HG03280 (cell line): Measurements from ENCODE around the gene PPDPF.

Experiments
- ATAC-seq: cut with Tn5 transposase; IDR thresholded peaks from one replicate; pipeline ENCODE4 v1.9.1; 2021; ENCODE audit warnings: mild to moderate bottlenecking, moderate library complexity; ENCODE audit not compliant: unreplicated experiment

PPDPF gene

GRCh38 chr20:63487116-63487764 is 33.3 kb upstream of the PPDPF start:
- ATAC-seq = no peak

DNA sequence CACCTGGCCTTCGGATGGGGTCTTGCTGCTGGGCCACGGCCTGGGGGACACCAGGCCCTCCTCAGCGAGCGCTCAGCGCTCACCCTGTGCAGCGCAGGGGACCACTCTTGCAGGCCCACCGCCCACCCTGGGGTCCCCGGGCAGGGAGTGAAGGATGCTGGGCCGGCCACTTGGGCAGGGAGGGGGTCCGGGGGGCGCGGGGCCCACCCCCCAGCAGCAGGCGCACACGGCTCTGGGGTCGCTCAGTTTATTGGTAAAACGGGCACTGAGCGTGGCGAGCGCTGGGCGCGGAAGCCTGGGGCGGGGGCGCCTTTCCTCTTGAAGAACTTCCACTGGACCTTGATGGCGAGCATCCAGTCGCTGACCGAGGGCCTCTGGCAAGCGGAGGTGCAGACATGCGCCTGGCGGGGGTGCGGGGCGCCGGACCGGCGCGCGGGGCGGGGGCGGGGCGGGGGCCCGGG is 32.8 kb upstream of the PPDPF start:
- no peak for ATAC-seq

- no peak for ATAC-seq
Measured at GRCh38 chr20:63488315-63489251, 32.0 kb upstream of the PPDPF start.

DNA sequence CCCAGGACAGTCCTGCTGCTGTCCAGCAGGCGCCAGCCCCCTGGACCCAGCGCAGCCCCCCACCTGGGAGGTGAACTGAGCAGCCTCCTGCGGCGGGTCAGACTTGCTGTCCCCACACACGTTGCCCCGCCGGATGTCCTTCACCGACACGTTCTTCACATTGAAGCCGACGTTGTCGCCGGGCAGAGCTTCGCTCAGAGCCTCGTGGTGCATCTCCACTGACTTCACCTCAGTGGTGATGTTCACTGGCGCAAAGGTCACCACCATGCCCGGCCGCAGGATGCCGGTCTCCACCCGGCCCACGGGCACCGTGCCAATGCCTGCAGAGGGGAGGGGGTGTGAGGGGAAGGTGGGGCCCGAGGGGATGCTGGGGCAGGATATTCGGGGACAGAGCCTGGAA is 30.1 kb upstream of the PPDPF start:
- ATAC-seq = no peak

- ATAC-seq = no peak
Measured at GRCh38 chr20:63491078-63491477, 29.5 kb upstream of the PPDPF start.

DNA sequence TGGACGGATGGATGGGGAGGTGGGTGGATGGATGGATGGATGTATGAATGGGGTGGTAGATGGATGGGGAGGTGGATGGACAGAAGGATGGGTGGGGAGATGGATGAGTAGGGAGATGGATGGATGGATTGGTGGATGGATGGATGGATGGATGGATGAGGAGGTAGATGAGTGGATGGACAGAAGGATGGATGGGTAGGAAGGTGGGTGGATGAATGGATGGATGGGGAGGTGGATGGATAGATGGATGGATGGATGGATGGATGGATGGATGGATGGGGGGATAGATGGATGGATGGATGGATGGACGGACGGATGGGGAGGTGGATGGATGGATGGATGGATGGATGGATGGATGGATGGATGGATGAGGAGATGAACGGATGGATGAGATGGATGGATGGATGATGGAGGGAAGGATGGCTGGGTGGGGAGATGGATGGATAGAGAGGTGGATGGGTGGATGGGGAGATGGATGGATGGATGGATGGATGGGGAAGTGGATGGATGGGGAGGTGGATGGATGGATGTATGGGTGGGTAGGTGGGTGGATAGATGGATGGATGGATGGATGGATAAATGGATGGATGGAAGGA is 28.8 kb upstream of the PPDPF start:
- no peak for ATAC-seq

GRCh38 chr20:63492518-63492917 is 28.0 kb upstream of the PPDPF start:
- no peak for ATAC-seq

DNA sequence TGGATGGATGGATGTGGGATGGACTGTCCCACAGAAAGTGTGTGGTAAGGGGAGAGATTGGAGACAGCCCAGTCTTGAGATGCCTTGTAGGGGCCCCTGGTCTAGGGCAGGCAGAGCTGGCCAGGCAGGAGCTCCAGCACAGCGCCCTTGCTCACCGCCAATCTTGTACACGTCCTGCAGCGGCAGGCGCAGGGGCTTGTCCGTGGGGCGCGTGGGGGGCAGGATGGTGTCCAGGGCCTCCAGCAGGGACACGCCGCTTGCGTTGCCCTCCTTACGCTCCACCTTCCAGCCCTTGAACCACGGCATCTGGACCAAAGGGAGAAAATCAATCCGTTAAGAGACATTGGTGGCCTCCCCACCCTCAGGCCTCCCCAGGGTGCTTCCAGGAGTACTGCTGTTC is 27.6 kb upstream of the PPDPF start:
- ATAC-seq = no peak

GRCh38 chr20:63493563-63494020 is 27.0 kb upstream of the PPDPF start:
- ATAC-seq = no peak

GRCh38 chr20:63494084-63494419 is 26.5 kb upstream of the PPDPF start:
- ATAC-seq = no peak

DNA sequence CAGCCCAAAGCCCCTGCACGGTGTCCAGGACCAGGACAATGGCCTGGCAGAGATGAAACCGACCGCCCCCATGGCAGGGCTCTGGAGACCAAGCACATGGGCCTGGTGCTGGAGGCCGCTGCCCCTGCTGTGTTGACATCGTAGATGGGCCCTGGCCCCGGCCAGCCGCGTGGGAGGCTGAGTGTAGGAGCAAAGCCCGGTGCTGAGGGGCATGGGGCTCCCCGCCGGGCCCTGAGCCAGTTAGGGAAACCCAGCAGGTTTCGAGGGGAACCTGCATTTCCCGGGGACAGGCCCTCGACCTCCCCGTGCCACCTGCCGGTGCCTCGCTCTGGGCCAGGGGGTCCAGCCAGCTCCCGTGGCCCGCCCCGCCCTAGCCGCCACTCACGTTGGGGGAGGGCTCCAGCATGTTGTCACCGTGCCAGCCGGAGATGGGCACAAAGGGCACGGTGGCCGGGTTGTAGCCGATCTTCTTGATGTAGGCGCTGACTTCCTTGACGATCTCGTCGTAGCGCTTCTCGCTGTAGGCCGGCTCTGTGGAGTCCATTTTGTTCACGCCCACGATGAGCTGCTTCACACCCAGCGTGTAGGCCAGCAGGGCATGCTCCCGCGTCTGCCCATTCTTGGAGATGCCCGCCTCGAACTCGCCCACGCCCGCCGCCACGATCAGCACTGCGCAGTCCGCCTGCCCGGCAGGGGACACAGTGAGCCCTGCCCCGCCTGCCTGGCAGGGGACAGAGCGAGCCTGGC is 26.0 kb upstream of the PPDPF start:
- ATAC-seq = no peak

- no peak for ATAC-seq
Measured at GRCh38 chr20:63495167-63495720, 25.3 kb upstream of the PPDPF start.

GRCh38 chr20:63495741-63496595 is 24.6 kb upstream of the PPDPF start:
- no peak for ATAC-seq

GRCh38 chr20:63496596-63497120 is 23.9 kb upstream of the PPDPF start:
- no peak for ATAC-seq

DNA sequence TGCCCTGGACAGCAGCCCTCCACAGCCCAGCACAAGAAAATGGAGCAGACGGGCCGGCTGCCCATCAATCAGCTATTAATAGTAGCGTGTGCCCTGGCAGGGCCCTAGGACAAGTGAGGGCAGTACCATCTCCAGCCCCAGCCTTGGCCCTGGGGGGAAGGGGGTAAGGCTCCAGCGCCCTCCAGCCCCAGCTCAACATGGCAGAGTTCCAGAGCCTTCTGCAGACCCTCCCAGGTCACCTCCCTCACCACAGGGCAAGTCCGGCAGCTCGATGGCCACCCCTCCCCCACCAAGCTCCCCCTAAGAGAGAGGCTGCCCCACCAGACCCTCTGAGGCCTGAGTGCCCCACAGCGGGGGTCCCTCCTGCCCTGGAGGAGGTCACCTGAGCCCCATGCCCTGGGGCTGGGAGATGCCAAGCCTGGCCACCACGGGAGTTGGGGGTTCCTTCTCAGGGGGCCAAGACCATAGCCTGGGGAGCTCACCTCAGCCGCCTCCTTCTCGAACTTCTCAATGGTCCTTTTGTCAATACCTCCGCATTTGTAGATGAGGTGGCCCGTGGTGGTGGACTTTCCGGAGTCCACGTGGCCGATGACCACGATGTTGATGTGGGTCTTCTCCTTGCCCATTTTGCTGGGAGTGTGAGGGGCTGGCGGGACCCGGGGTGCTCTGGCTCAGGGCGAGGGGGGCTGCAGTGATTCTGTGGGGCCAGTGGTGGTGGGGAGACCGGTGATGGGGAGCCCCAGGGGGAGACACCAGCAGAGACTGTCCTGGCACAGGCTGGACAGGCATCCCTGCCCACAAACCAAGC is 23.2 kb upstream of the PPDPF start:
- no peak for ATAC-seq

GRCh38 chr20:63497946-63498935 is 22.3 kb upstream of the PPDPF start:
- ATAC-seq = no peak

DNA sequence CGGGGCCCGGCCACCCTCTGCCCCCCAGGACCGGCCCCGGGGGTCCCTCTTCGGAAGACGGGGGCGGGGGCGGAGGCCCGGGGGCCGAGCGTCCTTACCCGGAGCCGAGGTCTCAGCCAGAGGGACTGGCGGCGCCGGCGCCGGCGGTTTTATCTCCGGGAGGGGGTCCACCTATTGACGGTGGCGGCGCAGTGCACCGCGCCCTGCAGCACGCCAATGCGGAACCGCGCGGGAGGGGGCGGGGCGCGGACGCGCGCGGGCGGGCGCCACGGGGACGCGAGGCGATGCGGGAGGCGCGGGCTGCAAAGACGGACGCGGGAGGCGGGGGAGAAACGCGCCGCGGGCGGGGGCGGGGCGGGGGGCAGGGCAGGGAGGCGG is 21.6 kb upstream of the PPDPF start, which contains the start of gene EEF1A2:
Gene EEF1A2 (minus strand): TSS at position 124 of the 378 bp plus-strand sequence. CDS start 1,320 bp downstream, outside the sequence.
- no peak for ATAC-seq
